ENCODE measurements around the gene IFNL1.

GRCh38 chr19:39306075-39306474, 9.9 kb downstream of the IFNL1 start:
- TF ChIP-seq CTCF (IDR thresholded peaks at IDR 0.05), result no peak
- TF ChIP-seq POLR2A (IDR thresholded peaks at IDR 0.05), result no peak

Data from thyroid gland (tissue), 4 donors.